GM21423 (cell line): ENCODE results near the gene DFFB.
A peak's percentile ranks its signal among the peaks of the same experiment; 100 is the strongest.

Experiments
- ATAC-seq: cut with Tn5 transposase; IDR thresholded peaks from one replicate; pipeline ENCODE4 v1.9.1; 2021; ENCODE audit warnings: mild to moderate bottlenecking, moderate library complexity; ENCODE audit not compliant: unreplicated experiment

The DFFB gene

DNA sequence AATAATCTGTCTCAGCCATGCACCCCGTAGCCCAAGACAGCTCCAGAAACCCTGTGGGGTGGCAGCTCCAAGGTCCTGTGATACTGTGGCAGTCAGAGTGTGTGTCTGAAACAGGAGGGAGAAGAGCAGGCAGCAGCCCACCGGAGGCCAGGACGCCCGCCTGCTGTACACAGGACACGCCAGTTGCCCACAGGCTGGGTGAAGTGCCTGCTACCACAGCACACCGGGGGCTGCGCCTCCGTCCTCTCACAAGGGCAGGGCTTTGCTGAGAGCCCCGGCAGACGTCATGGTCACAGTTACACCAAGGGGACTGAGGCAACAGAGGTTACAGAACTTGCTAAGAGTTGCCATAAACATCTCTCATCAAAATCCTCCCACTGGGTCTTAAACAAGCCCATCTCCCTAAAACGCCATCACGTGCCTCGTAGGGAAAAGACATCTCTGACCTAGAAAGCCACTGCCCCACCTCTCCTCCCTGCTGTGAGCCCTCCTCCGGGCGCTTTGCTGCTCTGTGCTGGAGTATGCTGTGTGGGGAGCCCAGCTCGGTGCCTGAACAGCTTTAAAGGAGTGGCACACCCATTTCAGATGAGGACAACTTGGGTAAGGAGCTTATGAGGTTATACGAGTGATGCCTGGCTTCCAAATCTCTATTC, 37.5 kb downstream of the DFFB start:
- ATAC-seq = no peak

DNA sequence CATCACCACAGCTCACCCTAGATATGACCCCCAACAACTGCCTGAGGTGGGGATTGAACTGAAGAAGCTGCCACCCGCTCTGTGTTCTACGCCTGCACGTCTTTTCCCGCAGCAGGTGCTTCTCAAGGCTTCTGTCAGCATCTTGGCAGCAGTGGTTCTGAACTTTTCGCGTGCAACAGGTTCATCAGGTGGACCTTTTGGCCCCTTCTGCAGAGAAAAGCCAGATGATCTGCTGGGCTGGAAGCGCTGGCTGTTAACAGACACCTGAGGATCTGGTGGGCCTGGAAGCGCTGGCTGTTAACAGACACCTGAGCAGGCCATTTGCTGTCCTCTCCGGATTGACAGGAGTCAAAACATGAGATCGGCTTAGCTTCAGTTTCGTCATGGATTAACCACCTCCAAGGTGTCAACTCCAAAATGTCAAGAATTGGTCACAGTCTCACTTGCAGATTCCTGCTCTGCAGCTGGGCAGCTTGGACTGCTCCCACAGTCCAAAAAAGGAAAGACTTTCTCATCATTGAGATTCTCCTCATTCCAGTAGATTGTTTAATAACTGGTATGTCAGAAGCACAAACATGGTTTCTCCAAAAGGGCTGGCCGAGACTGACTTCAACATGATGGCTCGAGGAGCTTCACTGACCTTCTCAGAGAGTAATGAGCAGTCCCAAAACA, 38.1 kb downstream of the DFFB start:
- ATAC-seq = no peak

DNA sequence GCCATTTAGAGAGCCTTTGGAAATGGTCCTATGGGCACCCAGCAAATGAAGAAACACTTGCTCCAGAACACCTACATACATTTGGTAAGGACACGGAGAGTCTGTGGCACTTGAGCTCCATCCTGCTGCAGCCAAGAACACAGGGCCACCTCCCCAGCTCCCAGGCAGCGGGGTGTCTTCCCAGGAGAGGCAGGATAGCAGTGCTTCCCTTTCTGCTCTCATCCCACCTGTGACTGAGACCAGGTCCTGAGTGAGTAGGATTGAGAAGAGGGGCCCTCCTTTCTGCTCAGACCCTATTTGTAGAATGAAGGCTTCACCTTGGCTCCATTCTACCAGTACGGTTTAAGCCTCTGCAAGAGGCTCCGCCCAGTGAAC, 38.7 kb downstream of the DFFB start:
- no peak for ATAC-seq

DNA sequence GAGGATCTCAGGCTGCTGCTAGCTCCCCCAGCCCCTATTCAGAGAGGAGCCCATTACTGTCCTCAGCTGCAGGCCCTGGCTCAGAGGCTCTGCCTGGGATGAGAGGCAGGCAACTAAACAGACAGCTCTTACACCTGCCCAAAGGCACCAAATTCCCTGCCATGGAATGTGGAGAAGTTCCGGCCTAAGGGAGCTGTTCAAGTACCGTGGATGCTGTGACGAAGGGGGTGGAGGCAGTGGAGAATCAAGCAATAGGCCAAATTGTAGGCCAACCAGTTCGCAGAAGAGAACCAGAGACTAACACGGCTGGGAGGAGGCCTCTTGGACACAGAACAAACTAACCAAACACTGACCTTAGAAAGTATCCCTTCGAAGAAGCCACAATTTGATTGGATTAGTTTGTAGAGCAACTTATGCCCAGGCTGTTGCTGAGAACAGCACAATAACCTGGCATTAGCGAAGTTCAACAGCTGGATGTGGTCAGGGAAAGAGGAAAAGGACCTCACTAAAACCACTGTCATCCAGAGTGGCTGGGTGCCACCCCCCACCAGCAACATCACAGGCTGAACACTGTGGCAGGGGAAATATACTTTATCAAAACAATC, 39.2 kb downstream of the DFFB start:
- ATAC-seq = no peak

DNA sequence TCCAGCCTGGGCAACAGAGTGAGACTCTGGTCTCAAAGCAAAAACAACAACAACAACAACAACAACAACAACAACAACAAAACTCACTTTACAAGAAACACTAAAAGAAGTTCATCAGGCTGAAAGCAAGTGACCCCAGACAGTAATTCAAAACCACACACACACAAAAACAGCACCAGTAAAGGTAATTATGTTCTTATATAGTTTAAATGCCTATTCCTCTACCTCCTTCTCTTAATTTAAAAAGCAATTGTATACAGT, 41.1 kb downstream of the DFFB start:
- ATAC-seq = no peak

DNA sequence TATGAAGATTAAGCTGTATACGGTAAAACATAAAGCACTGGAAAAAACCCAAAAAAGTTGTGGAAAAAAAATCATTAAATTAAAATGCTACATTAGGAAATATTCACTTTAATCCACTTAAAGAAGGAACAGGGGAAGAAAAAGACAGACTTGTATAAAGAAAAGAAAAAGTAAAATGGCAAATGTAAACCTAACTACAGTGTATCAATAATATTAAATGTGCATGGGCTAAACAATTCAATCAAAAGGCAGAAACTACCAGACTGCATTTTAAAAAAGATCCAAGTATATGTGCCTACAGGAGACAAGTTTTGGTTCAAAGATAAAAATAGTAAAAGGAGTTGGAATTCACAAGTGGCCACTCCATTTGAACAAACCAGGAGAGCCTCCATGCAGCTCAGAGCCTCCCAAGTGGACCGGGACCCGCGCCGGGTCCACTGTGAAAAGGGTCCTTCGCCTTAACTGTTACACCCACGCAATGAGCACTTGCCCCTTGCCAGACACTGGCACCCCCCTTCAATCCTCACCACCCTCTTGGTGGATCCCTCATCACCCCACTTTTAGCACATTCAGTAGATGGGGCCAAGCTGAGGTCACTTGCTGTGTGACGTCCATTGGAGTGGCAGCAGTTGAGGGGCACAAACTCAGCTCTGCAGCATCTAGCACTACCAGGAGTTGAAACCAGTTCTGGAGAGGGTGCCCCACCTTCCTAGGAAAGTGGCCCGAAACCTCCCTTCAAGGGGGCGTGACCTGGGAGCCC, 41.9 kb downstream of the DFFB start:
- no peak for ATAC-seq

DNA sequence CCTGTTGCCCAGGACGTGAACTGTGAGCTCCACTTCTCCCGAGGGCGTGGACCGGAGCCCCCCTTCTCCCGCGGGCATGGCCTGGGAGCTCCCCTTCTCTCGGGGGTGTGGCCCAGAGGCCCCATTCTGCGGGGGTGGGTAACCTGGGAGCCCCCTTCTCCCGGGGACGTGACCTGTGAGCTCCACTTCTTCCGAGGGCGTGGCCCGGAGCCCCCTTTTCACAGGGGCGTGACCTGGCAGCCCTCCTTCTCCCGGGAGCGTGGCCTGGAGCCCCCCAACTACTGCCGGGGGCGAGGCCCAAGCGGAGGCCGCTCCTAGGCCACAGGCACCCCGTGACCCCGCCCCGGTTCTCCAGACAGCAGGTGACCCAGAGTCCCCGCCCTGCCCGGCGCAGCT, 42.5 kb downstream of the DFFB start:
- ATAC-seq = peak; percentile 2

DNA sequence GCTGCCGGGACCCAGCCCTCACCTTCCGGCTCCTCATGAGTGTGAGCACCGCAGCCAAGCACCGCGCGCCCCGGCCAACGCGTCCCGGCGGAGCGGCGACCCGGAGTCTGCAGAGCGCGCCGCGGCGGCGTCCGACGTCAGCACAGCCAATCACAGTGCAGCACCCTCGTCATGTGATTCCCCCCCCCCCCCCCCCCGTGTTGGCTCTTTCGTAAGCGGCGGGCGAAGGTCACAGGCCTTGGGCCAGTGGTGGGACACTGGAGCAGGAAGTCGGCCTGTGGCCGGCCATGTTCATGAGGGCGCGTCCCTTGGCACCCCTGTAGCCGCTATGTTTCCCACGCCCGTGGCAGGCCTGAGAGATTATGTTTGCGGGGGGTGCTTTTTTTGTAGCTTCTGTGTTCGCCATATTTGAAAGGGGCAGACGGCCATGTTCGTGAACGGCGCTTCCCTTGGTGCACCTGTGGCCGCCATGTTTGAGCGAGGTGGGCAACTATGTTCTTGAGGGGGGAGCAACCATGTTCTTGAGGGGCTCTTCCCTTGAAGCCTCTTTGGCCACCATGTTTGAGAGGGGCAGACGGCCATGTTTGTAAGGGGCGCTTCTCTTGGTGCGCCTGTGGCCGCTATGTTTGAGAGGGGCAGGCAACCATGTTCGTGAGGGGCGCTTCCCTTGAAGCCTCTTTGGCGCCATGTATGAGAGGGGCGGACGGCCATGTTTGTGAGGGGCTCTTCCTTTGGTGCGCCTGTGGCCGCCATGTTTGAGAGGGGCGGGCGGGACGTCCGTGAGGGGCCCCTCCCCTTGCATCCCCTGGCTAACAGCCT, 43.1 kb downstream of the DFFB start, which contains the start of gene C1orf174:
Gene C1orf174 (minus strand): TSS at position 123 of the 819 bp plus-strand sequence. CDS start 86 bp downstream, at position 37.
- ATAC-seq = peak; percentile 61

DNA sequence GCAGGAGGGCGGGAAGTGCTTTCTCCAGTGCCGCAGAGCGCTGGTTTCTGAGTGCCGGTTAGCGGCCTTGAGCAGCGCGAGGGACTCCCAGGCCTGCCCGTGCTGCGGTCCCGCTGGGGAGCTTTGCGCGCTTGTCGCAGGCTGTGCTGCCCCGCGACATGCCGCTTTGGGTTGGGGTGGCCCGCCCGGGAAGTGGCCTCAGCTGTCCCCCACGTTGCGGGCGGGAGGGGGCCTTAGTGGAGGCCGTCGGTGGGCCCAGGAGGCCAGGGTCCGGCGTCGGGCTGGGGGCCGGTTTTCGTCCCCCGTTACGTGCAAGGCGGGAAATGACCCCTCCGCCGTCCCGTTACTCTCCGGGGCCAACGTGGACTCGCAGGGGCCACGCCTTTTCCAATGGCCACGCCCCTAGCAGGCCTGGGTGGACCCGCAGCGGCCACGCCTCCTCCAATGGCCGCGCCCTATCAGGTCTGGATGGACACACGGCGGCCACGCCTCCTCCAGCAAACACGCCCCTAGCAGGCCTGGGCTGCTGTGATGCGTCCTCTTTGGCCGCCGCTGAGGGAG, 43.8 kb downstream of the DFFB start:
- peak; percentile 49 for ATAC-seq

DNA sequence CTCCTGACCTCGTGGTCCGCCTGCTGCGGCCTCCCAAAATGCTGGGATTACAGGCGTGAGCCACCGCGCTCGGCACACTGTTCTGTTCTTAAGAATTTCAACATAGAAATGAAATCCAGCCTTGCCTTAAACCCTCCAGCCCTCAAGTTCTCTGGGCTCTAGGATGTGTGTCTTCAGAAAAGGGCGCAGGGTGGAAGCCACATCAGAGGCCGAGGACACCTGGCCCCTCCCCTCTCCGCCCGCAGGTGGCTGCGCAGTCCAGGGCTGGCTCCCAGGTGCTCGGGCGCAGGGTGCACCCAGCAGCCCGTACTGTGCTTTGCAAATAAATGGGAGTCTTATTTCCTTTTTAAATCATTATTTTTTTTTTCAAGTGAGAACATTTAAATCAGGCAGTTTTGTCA, 44.8 kb downstream of the DFFB start:
- no peak for ATAC-seq

DNA sequence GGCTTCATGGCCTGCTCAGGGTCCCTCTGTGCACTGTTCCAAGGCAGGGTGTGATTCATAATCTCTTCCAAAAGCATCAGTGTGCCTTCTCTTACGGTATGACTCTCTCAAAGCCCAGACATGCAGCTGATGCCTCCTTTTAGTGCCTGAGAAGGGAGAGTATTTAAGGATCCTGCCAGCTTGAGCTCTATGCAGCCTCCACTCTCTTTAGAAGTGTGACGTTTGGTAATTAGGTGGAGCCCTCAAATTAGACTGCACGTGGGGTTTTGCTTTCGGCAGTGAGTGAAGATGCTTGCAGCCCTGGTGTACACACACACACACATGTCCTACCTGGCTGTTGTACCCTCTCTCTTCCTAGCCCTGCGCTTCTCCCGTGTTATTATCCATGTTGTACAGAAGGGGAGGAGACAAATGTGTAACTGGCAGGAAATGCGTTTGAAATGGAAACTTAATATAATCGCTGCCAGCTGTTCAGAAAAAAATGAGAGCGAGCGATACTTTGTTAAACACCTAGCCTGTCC, 45.4 kb downstream of the DFFB start:
- ATAC-seq = no peak

DNA sequence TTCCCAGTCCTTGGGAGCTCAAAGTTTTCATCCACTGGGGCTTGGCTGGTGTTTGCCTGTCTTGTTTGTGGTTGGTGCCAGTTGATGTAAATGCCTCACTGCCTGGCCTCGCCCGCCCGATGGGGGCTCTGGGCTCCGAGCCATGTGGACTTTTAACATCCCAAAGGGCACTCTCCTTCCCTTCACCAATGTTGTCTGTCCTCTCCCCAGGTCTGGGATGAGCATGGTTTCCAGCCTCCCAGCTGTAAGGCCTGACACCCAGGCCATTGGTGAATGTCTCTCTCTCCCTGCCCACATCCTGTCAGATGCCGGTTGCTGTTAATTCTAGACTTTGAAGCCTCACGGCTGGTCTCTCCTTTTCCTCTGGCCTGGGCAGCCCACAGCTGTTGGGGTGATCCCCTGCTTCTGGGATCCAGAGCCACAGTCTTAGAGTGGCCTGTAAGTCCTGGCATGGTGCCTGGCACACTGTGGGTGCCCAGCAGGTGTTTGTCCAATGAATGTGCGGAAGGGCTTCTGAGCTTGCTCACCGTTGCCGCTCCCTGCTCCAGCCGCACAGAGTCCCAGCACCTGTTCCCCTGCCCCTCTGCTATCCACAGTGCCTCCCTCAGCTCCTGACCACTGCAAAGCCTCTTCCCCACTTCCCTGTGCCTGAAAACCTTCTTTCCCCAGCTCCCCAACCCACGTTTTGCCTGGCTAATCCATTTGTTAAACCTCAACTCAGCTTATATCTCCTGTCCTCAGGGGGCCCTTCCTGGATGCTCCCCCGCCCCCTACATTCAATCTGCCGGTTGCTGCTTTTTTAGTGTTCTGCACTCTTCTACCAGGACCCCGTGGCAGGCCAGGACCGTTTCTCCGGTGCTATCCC, 46.1 kb downstream of the DFFB start:
- no peak for ATAC-seq

DNA sequence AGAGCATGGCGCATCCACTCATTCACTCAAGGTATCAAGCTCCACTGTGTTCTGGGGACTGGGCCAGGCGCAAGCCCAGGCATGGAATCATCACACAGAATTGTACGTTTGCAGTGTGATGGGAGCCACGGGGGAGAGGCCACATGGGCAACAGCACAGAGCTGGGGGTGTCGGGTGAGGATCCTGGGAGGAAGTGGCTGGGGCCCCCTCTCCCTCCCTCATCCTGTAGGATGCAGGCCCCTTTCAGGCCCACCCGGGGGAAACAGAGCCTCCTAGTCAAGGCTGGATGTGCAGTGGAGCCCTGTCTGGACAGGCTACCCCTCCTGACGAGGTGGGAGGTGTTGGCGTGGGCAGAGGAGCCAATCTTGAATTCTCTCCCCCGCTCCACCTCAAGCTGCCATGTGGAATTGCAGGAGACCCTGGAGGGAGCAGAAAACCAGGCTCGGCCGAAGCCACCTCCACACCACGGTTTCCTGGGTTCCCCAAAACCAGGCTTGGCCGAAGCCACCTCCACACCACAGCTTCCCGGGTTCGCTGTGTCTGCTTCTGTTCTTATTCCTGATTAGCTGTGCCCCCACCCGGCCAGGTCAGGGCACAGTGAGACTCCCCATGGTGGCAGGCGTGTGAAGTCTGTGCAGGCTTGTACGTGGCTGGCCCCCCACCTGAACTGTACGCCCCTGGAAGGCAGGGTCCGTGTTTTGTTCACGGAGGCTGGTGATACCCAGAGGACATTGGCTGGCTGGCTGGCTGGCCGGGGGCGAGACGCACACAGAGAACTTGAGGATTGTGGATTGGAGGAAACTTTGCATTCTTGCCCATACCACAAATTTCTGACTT, 46.9 kb downstream of the DFFB start:
- no peak for ATAC-seq

DNA sequence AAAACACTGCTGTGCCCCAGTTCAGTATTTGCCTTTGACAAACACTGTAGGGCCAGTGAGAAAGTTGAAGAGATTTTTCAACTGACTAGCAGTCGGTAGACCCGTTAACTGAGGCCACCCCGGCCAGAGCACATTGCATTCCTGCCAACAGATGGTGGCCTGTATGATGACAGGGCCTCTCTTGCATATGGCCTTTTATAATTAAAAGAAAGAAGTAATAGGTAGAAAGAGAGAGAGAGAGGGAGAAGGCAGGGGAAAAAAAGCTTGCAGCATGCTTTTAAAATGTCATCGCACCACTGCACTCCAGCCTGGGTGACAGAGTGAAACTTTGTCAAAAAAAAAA, 47.5 kb downstream of the DFFB start:
- ATAC-seq = no peak

DNA sequence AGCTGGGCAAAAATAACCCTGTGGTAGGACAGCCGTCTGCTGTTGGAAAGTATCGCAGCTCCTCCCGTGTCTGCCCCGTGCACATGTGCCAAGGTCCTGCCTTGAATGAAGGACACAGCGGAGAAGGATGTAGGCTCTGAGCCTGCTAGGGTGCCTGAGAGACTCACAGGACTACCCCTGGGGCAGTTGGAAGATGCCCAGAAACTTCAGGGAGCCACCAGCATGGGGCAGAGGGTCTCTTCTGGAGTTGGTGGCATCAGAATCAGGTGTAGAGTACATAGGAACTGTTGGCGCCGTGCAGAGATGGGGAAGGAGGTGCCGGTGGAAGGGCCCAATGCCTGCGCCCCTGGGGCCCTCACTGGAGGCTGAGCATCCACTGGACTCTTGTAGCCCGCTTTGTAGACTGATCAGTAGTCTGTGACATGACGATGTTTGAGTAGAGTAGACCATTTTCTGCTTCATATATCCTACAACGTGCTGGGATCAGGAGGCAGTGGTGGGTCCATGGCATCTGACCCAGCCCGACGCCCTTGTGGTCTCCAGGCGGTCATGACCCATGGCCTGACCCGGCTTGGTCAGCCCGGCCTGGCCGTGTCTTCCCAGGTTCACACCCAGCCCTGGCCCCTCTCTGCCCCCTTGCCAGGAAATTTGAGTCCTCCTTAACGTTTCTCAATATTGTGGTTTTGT, 48.1 kb downstream of the DFFB start:
- ATAC-seq = no peak

DNA sequence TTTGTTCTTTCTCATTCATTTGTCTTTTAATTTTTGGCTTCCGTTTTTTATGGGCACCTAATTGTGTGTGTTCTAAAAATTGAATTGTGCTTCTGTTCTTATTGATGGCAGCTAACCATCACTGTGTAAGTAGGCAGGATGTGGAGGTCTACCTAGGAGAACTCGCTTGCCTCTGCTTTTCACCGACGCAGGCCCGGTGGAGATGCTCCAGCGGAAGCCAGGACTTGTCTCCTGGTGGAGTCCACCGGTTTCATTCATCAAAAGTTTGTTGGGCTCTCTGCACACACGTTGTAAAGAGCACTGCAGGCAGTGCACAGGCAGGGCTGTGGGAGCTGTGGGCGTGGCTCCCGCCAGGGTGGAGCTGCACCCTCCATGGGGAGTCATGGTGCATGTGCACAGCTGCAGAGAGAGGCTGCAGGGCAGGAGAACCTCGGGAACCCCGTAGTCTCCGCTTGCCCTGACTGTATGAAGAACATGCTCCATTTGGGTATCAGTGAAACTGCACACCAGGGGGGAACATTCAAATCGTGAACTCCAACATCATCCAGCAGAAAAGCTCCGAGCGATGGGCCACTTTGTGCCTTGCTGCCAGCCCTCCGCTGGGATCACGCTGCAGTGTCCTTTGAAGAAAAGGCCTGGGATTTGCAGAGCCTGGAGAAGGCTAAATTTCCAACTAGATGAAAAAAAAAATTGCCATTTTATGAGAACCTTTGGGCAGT, 48.8 kb downstream of the DFFB start:
- ATAC-seq = no peak

DNA sequence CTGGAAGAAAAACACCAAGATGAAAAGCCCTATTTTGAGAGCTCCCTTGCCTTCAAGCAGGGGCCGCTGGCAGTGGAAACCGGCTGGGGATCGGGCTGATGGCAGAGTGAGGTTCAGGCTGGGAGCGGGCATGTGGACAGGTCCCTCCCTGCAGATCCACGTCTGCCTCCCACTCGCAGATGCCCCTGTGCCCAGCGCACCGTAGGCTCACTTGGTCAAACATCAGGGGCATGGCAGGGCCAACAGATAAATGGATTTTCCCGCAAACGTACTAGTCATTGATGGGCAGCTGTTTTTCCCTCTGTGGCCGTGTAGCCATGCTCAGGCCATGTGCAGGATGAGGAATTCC, 49.4 kb downstream of the DFFB start:
- ATAC-seq = no peak
